ENCODE measurements around the gene MRPS11.
A peak's percentile ranks its signal among the peaks of the same experiment; 100 is the strongest.
"Not testable (repeated sequence)": the region's sequence is repeated elsewhere in the genome, so short reads cannot be mapped to it uniquely, and the experiment has no call there.

The MRPS11 gene

DNA sequence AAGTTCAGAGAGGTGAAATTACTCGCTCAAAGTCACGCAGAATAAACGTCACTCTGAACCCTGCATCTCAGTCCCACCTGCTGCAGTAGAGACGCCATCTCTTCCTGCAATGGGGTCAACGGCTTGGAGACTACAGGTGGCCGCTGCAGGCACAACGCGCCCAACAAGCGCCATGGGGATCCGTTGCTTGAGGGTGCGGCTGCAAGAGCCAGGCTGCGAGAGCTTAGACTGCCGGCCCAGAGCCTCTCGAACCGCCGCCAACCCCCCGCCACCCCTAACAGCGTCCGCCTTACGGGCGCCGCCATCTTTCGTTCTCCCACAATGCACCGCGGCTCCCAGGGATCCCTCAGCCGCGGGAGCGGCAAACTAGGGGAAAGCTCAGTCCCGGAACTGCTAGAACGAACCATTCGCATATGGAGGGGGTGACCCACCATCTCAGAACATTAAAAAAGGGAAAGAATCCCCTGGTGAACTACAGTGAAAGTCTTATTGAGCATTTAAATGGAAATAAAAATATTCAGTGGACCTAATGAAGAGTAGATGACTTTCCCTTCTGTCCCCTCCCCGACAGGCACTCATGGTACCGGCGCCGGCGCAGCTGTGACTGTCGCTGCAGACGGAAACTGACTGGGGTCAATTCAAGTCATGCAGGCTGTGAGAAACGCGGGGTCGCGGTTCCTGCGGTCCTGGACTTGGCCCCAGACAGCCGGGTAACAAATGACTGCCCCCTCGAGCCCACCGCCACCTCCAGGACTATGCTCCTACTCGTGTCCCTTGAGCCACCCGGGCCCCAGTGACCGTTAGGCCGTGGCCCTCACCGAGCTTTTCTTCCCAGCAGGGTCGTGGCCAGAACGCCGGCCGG, at the start of gene MRPS11, which contains the start of gene MRPL46:
Gene MRPS11, plus strand, starts transcription at position 636 of the 862 bp plus-strand sequence. Its CDS starts 10 bp downstream, at position 646.
Gene MRPL46, minus strand, starts transcription at position 316 of the 862 bp plus-strand sequence. Its CDS starts 11 bp downstream, at position 305.
- DNase-seq, result peak; percentile 86

- no peak for DNase-seq
Observed at GRCh38 chr15:88419830-88420229, 47.7 kb upstream of the MRPS11 start.

- DNase-seq, result no peak
Observed at GRCh38 chr15:88423331-88423730, 44.2 kb upstream of the MRPS11 start.

- DNase-seq, result no peak
Observed at GRCh38 chr15:88426304-88426703, 41.2 kb upstream of the MRPS11 start.

DNA sequence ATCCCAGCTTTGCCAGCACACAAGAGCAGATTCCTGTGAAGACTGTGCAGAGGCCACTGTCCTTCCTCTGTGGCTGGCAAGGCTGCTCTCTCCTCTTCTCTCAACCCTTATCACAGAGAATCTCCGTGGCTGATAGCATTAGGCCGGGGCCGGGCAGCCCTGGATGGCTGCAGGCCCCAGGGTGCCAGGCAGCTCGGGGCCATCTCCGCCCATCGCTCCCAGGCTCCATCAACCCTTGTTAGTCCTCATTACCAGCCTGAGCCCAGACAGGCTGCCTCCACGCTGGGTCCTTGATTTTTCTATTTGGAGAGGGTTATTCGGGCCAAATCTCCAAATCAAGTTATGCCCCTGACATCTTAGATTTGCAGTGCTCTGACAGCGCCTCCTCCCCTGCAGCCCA, 39.5 kb upstream of the MRPS11 start:
- no peak for DNase-seq

- no peak for DNase-seq
Observed at GRCh38 chr15:88428805-88429605, 38.5 kb upstream of the MRPS11 start.

GRCh38 chr15:88430051-88430450, 37.5 kb upstream of the MRPS11 start:
- DNase-seq, result no peak

DNA sequence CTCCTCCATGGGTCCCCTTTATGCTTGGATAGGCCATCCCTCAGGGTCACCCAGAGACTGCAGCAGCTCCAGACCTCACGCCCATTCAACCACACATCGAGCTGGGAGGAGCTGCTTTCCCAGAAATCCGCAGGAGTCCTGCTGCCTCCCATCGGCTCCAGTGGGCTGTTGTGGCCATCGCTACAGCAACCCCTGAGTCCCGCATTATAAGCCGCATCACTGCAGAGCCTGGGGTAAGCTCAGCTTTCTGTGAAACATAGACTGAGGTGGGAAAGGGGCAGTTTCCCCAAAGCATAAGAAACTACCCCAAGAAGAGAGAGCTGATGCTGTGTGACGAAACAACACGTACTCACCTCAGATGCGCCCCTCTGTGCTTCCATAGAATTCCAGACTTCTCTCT, 36.1 kb upstream of the MRPS11 start:
- no peak for DNase-seq

DNA sequence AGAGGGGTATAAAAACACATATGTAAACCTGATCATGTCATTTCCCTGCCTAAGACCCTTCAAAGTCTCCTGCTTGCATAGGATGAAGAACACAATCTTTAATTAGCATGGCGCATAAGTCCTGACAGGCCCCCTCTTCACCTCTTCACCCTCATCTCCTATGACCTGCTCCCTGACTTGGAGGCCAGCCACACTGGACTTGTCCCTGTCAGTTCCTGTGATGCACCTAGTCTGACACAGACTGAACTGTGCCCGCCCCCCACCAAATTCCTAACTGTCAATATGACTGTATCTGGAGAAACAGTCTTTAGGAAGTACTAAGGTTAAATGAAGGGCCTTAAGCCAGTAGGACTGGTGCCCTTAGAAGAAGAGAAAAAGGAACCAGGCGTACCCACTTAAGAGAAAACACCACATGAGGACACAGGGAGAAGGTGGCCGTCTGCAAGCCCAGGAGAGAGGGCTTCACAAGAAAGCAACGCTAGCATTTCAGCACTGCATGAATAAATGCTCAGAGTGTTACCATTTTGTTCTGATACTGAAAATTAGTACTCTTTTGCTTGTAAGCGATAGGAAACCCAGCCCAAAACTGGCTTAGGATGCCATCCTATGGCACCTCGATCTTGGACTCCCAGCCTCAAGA, 34.3 kb upstream of the MRPS11 start:
- no peak for DNase-seq

GRCh38 chr15:88434106-88434505, 33.4 kb upstream of the MRPS11 start:
- not testable (repeated sequence) for DNase-seq

DNA sequence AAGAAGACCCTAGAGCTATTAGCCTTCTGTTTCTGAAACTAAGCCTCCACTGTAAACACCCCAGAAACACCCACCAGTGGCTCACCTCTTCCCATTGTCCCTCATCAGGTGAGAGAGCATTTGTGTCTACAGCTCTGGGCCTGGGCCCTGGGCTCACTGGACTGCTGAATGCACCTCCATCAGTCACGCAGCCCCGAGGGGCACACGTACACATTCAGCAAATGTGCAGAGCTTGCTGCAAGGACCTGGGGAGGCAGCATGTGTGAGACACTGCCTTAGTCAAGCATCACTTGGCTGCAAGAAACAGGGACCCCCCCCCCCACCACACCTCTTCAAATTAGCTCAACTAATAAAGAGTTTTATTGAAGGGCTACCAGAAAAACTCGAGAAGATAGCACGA, 29.3 kb upstream of the MRPS11 start:
- no peak for DNase-seq

DNA sequence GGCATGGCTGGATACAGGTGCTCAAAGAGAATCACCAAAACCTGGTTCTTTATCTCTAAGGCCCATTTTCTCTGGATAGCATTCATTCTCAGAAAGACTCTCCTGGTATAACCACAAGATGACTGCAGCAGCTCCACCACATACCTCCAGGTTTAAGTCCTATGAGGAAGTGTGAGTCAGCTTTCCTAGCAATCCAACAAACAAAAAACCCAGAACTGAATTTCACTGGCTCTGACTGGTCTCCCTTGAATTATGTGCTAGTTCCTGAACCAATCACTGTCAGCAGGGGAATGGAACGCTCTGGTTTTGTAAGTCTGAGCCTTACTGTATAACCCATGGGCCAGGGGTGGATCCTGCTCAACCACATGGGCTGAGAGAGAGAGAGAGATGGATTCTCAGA, 27.5 kb upstream of the MRPS11 start:
- DNase-seq, result no peak

GRCh38 chr15:88441076-88441730, 26.3 kb upstream of the MRPS11 start:
- no peak for DNase-seq

DNA sequence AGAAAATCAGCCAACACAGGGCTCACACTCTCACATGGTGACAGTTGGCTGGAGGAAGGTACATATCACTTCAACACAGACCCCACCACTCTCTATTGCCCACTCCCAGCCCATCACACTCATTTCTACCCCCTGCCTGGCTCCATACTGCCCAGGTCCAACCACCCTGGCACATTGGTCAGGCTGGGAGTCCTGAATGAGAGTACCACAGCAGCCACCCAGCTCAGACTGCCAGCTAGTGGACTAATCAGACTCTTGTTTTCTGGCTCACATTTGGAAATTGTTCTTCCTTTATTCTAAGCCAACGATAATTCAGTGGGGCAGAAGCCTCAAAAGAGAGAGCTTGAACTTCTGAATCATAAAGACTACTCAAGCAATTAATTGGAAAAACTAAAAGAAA, 20.3 kb upstream of the MRPS11 start:
- DNase-seq, result no peak

DNA sequence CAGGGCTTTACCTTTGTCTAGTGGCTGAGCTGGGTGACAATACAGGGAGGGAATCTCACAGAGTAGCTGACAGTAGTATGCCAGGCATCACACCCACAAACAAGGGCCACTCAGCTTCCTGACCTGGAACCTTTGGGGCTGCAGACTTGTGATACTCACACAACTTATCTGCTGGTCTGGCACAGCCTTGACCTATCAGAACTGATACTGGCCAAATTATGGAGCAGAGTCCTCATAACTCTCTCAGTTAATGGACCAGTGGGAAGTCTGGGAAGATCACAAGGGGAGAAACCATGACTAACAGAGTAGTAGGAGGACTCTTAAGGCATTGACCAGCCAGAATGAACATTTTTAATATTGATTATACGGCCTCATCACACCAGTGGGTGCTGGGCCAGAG, 19.8 kb upstream of the MRPS11 start:
- DNase-seq, result no peak

- no peak for DNase-seq
Observed at GRCh38 chr15:88448991-88449461, 18.5 kb upstream of the MRPS11 start.

- DNase-seq, result no peak
Observed at GRCh38 chr15:88449581-88449980, 17.9 kb upstream of the MRPS11 start.

DNA sequence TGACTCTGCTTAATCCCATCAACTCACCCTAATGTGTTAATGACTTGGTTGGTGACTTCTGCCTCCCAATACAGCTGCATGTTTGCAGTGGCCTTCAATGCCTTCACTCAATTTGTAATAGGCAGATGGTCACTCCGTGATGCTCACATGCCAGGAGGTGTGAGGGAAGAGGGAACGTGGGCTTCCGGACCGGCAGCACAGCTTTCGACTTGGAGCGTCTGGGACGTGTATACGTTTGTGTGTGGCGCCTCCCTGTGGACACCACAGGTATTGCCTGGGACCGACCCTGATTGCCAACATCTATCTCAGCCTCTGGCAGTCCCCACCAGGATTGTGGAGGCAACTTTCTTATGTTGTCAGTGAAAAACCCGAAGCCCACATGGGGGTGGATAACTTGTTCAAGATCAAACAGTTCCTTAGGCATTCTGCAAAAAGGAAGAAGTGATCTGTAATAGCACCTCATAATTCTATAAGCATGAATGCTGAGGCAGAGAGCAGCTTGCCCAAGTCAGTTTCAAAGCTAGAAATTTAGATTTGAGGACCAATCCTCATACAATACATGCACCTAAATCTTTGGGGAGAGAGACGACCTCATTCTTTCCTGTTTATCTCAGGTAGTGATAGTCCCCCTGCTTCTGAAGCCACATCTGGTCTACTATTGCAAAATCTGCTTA, 17.2 kb upstream of the MRPS11 start:
- peak; percentile 41 for DNase-seq

GRCh38 chr15:88453651-88454050, 13.9 kb upstream of the MRPS11 start:
- no peak for DNase-seq

DNA sequence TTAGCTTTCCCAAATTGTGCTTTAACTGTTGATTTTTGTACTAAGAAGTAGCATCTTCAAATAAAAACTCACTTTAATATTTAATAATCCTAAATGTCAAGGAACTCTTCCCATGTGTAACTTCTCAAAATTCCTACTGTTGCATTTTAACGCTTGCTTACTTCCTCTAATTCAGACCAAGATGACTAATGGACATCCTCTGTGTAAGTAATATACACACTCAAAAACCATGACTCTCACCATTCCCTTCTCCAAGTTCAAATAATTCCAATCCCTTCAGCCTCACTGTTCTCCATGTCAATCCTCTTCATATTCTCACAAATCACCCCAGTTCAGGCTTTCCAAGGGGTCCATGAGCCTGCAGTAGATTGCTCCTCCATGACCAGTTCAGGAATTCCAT, 13.3 kb upstream of the MRPS11 start:
- DNase-seq, result no peak

DNA sequence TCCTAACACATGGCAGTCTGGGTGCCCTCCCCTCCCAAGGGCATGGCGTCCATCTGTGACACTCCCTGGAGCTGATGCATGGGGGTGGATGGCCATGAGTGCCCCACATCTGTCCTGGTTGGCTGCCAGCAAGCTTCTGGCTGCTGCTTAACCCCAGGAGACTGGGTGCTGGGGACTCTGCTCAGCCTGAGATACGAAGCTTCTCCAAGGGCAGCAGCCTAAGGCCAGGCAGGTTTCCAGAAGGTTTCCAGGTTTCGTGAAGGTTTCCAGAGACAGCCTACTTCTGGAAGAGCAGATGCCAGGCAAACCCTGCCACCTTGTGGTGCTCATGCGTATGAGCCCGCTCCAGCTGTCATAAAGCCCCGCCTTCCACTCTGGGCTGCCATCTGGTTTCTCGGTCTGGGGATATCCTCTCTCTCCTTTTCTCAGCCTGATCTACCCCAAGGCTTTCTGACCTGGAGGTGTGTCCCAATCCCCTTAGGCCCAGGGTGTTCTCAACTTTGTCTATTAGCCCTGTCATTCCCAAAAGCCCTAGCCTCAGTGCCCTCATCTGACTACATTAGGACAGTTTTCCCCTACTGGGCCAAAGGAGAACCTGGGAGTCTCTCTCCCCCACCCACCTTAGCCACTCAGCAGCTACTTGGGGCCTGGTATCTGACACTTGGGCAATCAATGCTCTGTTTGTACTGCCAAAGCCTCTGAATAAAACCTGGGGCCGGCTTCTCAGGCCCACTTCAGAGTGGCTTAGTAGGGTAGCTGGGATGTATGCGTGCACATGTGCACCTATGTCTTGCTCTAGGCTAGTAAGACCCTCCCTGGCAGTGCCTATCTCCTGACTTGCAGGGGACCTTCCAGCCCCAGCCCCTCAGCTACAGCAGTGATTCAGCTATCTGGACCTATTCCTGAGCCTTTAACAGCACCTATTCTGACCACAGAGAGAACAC, 12.4 kb upstream of the MRPS11 start:
- peak; percentile 44 for DNase-seq
